IPS-18c (cell line): ENCODE data around the gene SAPCD2.

ENCODE experiments used
- H3K4me3 ChIP-seq: 2 replicates; pipeline ENCODE4 v1.7.0; 2013; ENCODE audit warnings: low read depth, mild to moderate bottlenecking, low read length, moderate library complexity; ENCODE audit not compliant: insufficient read depth
- H3K9me3 ChIP-seq: one replicate; pipeline ENCODE4 v1.6.1; 2013; ENCODE audit warnings: mild to moderate bottlenecking, low read length, moderate library complexity; ENCODE audit not compliant: control insufficient read depth, insufficient read depth

SAPCD2 gene

GRCh38 chr9:137109250-137110146 is 39.1 kb upstream of the SAPCD2 start:
- Histone ChIP-seq H3K4me3 (no peak overlapping the region), H3K9me3 (no peaks in the 10 kb centered on the region)

- no peaks in the 10 kb centered on the region for H3K9me3 ChIP-seq
- no peak overlapping the region for H3K4me3 ChIP-seq
These were observed 38.4 kb upstream of the SAPCD2 start for GRCh38 chr9:137108608-137109249.

- Histone ChIP-seq H3K4me3 (no peak overlapping the region), H3K9me3 (peaks cover under 1% of the 10 kb centered on the region)
These were observed 37.6 kb upstream of the SAPCD2 start for GRCh38 chr9:137107982-137108381.

- Histone ChIP-seq H3K4me3 (no peak overlapping the region), H3K9me3 (peaks cover 6% of the 10 kb centered on the region)
These were observed 37.1 kb upstream of the SAPCD2 start for GRCh38 chr9:137107312-137107921.

GRCh38 chr9:137106662-137107250 is 36.4 kb upstream of the SAPCD2 start:
- no peak overlapping the region for H3K4me3 ChIP-seq
- H3K9me3 ChIP-seq = peaks cover 7% of the 10 kb centered on the region

GRCh38 chr9:137105814-137106661 is 35.7 kb upstream of the SAPCD2 start:
- no peak overlapping the region for H3K4me3 ChIP-seq
- peaks cover 7% of the 10 kb centered on the region for H3K9me3 ChIP-seq

- Histone ChIP-seq H3K4me3 (no peak overlapping the region), H3K9me3 (peaks cover 7% of the 10 kb centered on the region)
These were observed 33.0 kb upstream of the SAPCD2 start for GRCh38 chr9:137103206-137103999.

- H3K4me3 ChIP-seq = no peak overlapping the region
These were observed 28.9 kb upstream of the SAPCD2 start for GRCh38 chr9:137099231-137099630.

GRCh38 chr9:137097761-137098462 is 27.6 kb upstream of the SAPCD2 start:
- Histone ChIP-seq H3K9me3 (peaks cover 8% of the 10 kb centered on the region), H3K4me3 (no peak overlapping the region)

More at GRCh38 chr9:137099231-137099630, 28.9 kb upstream of the SAPCD2 start:
- peaks cover 9% of the 10 kb centered on the region for H3K9me3 ChIP-seq

GRCh38 chr9:137096785-137097546 is 26.6 kb upstream of the SAPCD2 start:
- H3K9me3 ChIP-seq = peaks cover 2% of the 10 kb centered on the region

GRCh38 chr9:137095664-137096517 is 25.5 kb upstream of the SAPCD2 start:
- Histone ChIP-seq H3K9me3 (peaks cover 2% of the 10 kb centered on the region), H3K4me3 (no peak overlapping the region)

More at GRCh38 chr9:137096785-137097546, 26.6 kb upstream of the SAPCD2 start:
- H3K4me3 ChIP-seq = no peak overlapping the region

GRCh38 chr9:137089232-137089947 is 19.0 kb upstream of the SAPCD2 start:
- Histone ChIP-seq H3K9me3 (peaks cover 3% of the 10 kb centered on the region), H3K4me3 (no peak overlapping the region)

- H3K9me3 ChIP-seq = peaks cover 3% of the 10 kb centered on the region
- no peak overlapping the region for H3K4me3 ChIP-seq
These were observed 17.8 kb upstream of the SAPCD2 start for GRCh38 chr9:137088121-137088520.
